Stimulated activated CD8-positive, alpha-beta memory T cell treated with anti-CD3 and anti-CD28 coated beads, Interleukin-7, amount 100 ng/mL, for 48 hours (primary cell): ENCODE measurements around the gene AURKB.
"Not testable (repeated sequence)": the region's sequence is repeated elsewhere in the genome, so short reads cannot be mapped to it uniquely, and the experiment has no call there.

ENCODE experiments used
- DNase-seq, 2 donors: peaks; one replicate each; pipeline ENCODE4 v3.0.0-alpha.2; 2020; ENCODE audit warnings: low read depth in 1 of 2; ENCODE audit errors: extremely low read depth in 1 of 2

The AURKB gene

DNA sequence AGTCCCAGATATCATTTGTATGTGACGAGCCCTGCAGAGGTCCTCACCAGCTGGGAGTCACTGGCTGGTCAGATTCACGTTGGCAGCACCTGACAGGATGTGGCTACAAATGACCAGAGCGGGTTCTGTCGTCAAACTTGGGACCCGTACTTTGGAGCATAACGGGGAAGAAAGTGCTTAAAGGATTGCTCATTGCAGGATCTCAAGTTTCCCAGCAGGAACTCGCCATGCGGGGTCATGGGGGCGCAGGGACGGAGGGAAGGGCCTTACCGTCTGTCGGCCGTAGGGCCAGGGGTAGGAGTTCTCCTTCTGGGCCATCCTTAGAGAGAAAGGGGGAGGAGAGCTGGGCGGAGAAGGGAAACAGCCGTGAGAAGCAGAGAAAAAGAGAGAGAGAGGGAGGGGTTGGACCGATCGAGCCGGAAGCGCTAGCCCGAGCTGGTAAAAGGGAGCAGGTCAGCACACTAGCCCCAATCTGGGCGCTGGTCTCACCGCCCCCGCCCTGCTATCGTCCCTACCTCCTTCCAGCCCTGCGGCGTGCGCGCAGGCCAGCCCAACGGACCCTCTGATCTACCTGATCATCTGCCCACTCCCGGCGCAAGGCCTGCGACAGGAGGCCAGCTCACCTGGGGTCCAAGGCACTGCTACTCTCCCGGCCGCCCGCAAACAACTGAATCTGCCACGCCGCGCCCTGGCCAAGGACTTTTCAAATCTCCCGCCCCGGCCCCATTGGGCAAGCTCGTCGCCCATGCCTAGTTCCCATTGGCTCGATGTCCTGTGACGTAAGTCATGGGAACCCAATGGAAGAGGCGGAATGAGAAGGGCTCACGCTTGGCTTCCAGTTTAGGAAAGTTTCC is at the start of gene AURKB:
Gene AURKB (minus strand): TSS at position 669 of the 854 bp plus-strand sequence. CDS start 351 bp downstream, at position 318.
- DNase-seq: peak; percentile 80 to 93

DNA sequence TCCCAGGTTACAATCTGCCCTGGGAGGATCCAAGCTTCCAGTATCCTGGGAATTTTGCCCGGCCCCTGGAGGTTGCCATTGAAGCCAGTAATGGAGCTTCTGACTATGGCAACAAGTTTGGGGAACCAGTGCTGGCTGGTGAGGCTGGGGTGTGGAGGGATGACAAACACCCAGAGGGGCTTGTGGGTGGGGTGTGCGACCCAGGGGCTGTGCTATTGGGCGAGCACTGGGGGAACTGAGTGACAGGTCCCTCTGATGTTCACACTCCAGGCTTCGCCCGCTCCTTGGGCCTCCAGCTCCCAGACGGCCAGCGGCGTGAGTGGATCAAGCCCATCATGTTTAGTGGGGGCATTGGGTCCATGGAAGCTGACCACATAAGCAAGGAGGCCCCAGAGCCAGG is 47.4 kb upstream of the AURKB start:
- DNase-seq: no peak

DNA sequence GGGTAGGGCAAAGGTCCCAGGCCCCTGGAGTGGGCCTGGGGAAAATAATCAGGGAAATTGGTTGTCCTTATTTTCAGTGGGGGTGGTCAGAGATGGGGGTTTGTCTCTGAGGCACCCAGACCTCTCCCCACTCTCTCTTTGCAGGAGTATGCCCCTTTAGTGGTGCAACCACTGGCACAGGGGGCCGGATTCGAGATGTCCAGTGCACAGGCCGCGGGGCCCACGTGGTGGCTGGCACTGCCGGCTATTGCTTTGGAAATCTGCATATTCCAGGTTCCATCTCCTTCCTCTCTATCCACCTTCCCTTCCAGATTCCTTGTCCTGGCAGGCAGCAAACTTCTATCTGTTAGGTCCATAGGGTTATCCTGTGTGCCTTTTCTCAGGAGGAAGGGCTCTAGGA is 46.3 kb upstream of the AURKB start:
- DNase-seq: no peak

DNA sequence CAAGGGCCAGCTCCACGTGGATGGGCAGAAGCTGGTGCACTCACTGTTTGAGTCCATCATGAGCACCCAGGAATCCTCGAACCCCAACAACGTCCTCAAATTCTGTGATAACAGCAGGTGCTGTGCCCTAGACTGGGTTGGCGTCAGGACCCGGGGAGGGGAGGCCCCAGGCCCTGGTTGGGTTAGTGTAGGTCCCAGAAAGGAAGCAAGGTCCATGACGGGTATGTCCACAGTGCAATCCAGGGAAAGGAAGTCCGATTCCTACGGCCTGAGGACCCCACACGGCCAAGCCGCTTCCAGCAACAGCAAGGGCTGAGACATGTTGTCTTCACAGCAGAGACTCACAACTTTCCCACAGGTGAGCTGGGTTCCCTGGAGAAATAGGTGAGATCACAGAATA is 45.9 kb upstream of the AURKB start:
- no peak for DNase-seq

DNA sequence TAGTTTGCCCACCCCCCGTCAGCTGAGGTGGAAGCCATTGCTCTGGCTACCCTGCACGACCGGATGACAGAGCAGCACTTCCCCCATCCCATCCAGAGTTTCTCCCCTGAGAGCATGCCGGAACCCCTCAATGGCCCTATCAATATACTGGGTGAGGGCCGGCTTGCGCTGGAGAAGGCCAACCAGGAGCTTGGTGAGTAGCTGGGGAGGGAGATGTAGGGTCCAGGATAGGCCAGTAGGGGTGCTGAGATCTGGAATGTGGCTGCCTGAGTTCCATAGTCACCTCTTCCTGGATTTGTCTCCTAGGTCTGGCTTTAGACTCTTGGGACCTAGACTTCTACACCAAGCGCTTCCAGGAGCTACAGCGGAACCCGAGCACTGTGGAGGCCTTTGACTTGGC is 45.1 kb upstream of the AURKB start:
- no peak for DNase-seq

DNA sequence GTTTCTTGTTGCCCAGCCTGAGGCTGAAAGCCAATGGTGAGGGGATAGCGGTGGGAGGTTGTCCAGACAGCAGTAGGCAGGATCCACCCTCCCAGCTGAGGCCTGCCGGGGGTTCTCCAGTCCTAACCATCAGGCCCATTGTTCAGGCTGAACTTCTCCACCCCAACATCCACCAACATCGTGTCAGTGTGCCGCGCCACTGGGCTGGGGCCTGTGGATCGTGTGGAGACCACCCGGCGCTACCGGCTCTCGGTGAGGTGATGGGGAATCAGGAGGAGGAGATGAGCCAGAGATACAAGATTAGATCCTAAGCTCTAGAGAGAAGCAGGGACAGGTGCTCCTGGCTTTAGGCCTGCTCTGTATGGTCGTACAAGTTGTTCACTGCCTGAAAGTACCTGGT is 44.5 kb upstream of the AURKB start:
- no peak for DNase-seq

DNA sequence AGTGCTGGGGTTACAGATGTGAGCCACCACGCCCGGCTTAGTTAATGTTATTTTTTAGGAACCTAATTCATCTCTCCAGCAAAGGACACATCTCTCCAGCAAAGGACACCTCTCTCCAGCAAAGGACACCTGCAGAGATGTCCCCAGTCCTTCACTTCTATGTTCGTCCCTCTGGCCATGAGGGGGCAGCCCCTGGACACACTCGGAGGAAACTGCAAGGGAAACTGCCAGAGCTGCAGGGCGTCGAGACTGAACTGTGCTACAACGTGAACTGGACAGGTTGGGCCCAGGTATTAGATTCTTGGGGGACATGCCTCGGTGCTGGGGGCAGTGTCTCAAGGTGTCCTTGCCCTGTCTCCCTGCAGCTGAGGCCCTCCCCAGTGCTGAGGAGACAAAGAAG is 43.4 kb upstream of the AURKB start:
- no peak for DNase-seq

DNA sequence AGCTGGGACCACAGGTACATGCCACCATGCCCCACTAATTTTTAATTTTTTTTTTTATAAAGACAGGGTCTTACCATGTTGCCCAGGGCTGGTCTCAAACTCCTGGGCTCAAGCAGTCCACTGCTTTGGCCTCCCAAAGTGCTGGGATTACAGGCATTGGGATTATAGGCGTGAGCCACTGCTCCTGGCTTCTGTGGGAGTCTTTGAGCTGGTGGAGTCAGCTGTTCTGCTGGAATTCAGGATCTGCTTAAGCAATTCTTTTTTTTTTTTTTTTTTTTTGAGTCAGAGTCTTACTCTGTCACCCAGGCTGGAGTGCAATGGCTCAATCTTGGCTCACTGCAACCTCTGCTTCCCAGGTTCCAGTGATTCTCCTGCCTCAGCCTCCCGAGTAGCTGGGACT is 41.0 kb upstream of the AURKB start:
- not testable (repeated sequence) for DNase-seq

DNA sequence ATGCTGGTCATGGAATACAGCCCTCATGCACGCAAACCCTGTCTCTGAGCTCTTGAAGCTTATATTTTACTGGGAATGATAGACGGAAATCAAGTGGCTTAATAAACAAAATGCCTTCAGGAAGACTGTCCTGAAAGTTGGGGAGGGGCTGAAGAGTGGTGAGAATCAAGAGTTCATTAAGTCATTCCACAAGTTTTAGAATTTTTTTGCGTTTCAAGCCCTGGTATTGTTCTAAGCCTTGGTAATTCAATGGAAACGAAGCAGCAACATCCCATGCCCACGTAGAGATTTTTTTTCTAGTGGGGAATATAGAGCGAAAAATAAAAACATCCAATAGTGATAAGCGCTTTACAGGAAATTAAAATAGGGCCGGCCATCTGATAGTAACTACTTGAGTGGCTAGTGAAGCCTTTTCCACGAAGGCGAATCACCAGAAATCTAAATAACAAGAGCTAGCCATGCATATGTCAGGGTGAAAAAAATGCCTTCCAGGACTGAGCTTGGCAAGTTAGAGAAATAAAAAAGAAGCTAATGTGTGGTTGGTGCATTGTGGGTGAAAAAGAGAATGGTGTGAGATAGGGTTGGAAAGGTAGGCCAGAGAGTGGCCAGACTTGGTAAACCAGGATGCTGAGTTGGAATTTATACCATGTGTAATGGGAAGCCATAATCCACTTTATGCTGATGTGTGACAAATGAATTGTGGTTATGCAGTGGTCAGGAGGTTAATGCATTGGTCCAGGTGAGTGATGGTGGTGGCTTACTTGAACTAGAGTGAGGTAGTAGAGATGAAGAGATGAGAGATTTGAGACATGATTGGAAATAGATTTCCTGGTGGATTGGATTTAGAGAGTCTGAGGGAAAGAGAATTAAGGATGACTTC is 39.5 kb upstream of the AURKB start:
- DNase-seq: no peak

DNA sequence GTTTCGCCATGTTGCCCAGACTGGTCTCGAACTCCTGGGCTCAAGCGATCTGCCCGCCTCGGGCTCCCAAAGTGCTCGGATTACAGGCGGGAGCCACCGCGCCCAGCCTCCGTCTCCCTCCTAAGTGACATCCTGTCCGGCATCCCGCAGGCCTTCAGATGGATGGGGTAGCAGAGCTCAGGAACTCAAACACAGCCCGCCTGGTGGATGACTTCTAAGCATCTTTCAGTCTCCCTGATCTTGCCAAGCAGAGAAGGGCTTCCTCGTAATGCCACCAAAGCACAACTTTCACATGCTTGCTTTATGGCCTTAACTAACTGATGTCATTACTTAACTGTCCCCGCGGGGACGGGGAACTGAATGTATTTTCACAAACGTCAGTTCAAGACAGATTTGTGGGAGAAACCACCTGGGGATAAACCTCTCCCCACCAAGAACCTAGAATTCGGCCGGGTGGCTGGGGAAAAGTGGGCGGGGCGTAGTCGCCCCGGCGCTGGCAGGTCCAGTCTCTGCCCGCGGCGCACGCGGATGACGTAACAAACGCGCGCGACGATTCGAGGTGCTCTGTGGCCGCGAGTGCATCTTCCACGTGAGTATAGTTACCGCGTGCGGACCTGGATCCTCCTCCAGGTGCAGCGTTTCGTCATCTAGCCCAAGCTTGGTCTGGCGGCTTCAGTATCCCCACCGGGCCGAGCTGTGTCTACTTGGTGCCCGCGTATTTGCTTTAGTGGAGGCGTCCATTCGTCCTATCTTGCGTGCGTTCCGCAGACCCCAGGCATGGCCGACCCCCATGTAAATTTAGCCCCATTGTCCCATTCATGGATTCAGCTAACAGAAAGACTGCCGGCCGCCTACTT is 38.6 kb upstream of the AURKB start, which contains the start of gene PFAS:
Gene PFAS (plus strand): TSS at position 539 of the 857 bp plus-strand sequence. CDS start 4,649 bp downstream, outside the sequence.
- DNase-seq: peak; percentile 95 to 96

DNA sequence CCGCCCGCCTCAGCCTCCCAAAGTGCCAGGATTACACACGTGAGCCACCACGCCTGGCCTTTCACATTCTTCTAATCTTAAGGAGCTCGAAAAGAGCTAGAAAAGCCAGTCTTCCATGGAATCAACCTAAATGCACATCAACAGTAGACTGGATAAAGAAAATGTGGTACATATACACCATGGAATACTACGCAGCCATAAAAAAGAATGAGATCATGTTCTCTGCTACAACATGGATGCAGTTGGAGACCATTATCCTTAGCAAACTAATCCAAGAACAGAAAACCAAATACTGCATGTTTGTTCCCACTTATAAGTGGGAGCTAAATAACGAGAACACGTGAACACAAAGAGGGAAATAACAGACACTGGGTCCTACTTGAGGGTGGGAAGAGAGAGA is 34.4 kb upstream of the AURKB start:
- no peak for DNase-seq

DNA sequence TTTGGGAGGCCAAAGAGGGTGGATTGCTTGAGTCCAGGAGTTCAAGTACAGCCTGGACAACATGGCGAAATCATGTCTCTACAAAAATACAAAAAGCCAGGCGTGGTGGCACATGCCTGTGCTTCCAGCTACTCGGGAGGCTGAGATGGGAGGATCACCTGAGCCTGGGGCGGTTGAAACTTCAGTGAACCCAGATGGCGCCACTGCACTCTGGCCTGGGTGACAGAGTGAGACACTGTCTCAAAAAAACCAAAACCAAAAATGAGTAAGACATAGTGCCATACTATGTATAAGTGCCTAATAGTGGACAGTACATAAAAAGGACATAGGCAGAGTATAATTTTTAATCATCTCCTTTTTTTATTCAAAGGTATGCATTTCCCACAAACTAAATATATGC is 33.5 kb upstream of the AURKB start:
- DNase-seq: no peak

DNA sequence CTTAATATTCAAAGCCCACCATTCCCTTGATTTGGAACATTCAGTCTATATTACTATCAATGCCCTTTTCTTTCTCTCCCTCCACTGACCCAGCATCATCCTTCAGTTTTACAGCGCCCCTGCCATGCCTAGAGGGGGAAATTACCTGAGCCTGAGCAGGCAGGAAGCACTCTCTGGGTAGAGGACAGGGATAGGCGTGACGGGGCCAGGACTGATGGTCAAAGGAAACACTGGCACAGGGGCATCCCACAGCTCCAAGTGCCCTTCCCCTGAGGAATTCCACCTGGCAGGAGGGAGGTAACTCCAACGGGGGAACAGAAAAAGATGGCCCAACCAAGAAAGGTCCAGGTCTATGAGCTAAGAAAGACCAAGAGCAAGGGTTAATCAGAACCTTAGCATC is 27.5 kb upstream of the AURKB start:
- DNase-seq: no peak

DNA sequence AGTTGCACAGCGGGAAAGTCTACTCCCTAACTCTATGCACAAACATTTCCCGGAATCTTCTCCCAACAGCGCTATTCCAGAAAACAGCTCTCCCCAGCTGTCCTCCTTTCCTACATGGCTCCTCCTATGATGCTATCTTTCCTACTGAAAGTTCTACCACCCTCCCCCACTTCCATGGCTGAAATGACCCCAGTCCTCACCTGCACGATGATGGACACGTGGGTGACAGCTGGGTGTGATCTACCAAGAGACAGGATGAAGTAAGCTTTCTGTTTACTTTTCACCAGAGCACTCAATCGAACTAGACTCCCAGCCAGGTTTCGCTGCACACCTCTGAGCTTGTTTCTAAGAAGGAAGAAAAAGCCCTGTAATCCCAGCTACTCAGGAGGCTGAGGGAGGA is 26.8 kb upstream of the AURKB start:
- DNase-seq: no peak

DNA sequence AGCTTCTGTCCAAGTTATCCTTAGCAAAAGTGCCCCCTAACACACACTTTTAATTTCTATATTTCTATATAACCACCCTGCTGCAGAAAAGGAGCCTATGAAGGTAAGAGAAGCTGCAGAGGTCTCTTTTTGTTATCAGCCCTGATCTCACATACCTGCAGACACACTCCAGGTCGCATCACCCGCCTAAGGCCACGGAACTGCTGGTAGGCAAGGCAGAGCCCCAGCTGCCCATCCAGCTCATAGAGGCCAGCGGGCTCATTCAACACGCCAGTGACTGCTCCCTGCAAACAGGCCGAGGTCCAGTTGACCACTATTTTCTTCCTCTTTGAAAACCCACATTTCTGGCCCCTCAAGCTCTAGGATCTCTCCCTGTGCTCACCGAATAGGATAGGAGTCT is 25.3 kb upstream of the AURKB start:
- DNase-seq: no peak

DNA sequence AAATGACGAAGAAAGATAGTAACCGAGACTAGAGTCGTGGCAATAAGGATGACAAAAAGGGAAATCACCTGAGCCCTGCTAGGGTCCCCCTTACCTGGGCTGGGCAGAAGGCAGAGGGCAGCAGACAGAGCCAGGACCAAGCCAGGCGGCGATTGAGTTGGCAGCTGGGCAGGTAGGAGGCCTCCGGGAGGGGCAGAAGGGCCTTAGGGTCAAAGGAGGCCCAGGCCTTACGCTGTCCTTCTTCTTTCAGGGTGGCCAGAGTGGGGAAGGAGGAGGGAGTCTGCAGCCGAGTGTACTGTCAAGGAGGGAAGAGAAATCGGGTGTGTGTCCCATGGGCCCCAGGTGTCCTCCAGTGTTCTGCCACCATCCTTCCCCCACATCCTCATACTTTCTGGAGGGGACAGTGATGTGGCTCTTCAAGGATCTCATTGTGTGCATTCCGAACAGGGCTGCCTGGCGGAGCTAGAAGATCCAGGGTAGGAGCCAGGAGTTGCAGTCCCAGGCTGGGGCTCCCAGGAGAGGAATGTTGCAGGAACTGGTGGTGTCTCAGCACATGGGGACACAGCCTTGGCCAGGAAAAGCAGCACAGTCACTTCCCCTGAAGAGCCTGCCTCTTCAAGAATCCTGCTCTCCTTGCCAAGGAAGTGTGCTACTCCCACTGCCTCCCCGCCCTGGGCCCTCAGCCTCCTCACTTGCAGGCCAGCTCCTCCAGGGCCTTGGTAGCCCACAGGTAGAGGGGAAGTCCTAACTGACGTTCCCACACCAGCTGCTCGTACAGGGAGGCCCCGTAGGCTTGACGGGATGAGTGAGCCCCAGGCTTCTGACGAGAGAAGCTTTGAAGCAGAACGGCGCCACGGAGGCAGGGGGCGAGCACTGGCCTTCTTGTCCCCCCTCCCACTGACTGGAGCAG is 24.2 kb upstream of the AURKB start:
- DNase-seq: no peak

DNA sequence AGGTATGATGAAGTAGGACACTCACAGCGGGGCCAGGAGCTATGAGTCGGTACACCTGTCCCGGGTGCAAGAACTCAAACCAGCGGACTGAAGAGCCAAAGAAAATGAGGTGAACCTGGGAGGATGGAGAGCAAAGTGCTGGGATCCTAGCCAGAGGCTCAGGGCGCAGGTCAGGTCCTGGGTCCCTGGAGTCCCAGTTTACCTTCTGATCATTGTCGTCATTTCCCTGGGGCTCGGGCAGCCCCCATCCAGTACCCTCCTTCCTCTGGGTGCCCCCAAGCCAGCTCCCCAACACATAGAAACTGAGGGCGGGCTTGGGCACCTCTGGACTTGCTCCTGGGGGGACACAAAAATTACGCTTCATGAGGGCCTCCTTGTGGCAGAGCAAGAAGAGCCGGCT is 21.3 kb upstream of the AURKB start:
- DNase-seq: no peak

DNA sequence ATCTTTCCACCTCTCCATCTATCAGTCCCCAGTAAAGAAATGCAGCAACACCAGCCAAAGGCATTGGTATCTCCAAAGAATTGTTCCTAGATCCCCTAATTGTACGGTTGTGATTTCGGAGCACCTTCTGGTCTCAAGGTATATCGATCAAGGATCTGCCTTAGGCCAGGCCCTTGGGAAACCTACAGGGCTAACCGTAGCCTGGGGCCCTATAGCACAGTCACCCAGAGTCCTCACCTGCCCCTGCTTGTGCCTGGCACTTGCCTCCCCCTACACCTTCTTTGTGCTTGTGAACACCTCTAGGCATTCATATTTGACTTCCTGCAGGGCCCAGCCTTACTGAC is 16.8 kb upstream of the AURKB start:
- DNase-seq: no peak

DNA sequence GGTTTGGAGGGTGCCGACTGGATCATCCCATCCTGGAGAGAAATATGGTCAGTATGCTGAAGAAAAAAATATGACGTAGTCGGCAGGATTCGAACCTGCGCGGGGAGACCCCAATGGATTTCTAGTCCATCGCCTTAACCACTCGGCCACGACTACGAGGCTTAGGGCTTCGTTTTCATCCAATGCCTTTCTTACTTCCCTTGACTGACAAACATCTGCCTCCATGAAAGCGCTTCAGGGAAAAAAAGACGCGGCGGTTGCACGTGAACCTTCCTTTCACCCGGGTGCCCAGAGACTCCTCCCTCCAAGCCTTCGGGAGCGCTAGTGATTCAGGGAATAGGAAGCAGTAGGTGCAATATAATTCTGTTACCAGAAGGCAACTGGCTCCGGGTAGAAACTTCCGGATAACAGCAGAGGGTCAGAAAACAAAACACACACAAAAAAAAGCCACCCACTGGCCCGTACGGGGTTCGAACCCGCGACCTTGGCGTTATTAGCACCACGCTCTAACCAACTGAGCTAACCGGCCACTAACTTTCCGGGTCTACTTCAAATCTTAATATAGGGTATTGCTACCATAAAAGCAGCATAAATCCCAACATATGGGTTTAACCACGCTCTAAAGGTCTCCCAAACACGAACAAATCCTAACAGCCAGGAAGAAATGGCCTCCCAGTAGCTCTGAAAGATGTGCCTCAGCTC is 16.3 kb upstream of the AURKB start:
- no peak for DNase-seq
